GM12875 (cell line): ENCODE results near the gene TMEM94.

Experiments used
- H3K4me3 ChIP-seq: one replicate; pipeline ENCODE4 v1.5.1; 2011; ENCODE audit warnings: low read depth, low read length, control low read depth
- CTCF ChIP-seq: IDR thresholded peaks from 2 replicates; pipeline ENCODE4 v1.5.1; 2011; ENCODE audit warnings: low read depth, mild to moderate bottlenecking, control low read depth, inconsistent platforms, low read length, moderate library complexity, borderline replicate concordance; ENCODE audit not compliant: insufficient read depth

TMEM94 gene

GRCh38 chr17:75488693-75489510, 32.5 kb downstream of the TMEM94 start:
- H3K4me3 ChIP-seq: no peak overlapping the region
- no peak for TF ChIP-seq CTCF

- no peak overlapping the region for H3K4me3 ChIP-seq
Measured at GRCh38 chr17:75489511-75489955, 33.1 kb downstream of the TMEM94 start.

GRCh38 chr17:75490173-75490743, 33.8 kb downstream of the TMEM94 start:
- TF ChIP-seq CTCF: no peak
- no peak overlapping the region for H3K4me3 ChIP-seq

More at GRCh38 chr17:75489511-75489955, 33.1 kb downstream of the TMEM94 start:
- no peak for TF ChIP-seq CTCF

- no peak for TF ChIP-seq CTCF
- H3K4me3 ChIP-seq: no peak overlapping the region
Measured at GRCh38 chr17:75490953-75491649, 34.7 kb downstream of the TMEM94 start.

GRCh38 chr17:75491680-75492079, 35.2 kb downstream of the TMEM94 start:
- H3K4me3 ChIP-seq: no peak overlapping the region
- no peak for TF ChIP-seq CTCF

GRCh38 chr17:75492555-75493168, 36.2 kb downstream of the TMEM94 start:
- TF ChIP-seq CTCF: no peak
- H3K4me3 ChIP-seq: no peak overlapping the region
